GM03348 (cell line): ENCODE measurements around the gene GLRA1.
"Not testable (repeated sequence)": the region's sequence is repeated elsewhere in the genome, so short reads cannot be mapped to it uniquely, and the experiment has no call there.

Experiments used
- DNase-seq: peaks from one replicate; pipeline ENCODE4 v3.0.0; 2012; ENCODE audit warnings: low spot score

The GLRA1 gene

DNA sequence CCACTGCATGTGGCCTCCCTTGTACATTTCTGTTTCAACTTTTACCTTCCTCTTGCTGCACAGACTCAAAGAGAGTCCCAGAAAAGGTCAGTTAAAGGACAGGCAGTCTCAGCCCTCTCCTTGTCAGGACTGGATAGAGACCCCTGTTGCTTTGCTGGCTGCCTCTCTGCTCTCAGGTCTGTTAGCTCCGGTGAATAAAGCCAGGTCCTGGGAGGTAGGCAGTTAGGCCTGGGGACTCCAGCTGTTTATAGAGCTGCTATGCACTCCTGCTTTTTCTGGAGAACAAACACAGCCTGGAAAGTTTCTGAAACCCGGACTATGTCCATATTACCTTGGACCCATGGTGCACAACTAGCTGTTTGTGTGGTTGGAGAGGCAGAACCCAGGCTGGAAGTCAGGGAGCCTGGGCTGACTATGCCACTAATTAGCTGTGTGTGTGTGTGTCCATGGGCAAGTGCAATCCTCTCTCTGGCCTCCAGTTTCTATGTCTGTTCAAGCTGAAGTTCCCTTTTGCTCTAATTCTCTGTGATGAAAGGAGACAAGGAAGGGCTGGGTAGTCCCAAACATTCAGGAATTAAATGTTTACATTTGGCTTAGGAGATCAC, 42.9 kb downstream of the GLRA1 start:
- no peak for DNase-seq

DNA sequence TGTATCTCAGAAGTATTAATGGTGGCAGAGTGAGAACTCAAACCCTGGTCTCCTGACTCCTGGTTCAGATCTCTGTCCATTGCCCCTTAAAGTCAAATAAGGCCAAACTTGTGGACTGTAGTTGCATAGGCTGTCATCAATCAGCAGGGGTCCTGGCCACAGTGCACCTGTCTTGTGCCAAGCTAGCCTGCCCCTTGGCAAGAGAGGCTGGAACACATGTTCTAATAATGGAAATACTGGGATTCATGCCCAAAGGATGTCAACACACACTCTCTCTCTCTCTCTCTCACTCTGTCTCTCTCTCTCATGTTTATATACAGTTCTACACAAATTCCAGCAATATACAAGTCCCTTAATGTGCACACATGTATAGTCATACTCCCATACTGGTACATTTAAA, 44.3 kb downstream of the GLRA1 start:
- no peak for DNase-seq

DNA sequence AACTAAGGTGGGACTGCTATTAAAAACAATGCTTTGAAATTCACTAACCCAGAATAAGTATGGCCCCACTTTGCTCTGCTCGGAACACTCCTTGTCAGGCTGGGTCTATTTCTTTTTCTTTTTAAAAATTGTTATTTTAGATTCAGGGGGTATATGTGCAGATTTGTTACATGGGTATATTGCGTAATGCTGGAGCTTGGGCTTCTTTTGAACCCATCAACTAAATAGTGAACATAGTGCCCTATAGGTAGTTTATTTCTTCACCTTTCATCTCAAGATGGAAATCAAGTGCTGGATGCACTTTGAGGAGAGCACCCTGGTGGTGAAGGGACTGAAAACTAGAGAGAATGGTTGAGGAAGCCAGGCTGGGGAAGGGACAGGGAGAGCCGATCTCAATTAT, 51.0 kb downstream of the GLRA1 start:
- no peak for DNase-seq

DNA sequence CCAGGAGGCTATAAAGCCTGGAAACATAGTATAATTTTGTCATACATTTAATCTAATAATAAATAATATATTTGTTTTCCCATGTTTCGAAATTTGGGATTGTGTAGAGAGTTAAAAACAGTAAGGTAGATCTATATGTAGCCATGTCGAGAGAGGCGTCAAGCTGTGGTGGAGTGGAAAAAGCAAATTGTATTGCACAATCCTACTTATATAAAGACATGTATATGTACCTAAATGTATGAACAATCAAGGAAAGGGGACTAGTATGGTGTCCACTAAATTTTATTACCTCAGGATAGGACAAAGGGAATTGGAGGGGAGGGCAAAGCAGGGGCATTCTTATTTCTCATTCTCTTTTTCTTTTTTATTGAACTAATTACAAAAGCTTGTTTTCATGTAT, 52.0 kb downstream of the GLRA1 start:
- no peak for DNase-seq

DNA sequence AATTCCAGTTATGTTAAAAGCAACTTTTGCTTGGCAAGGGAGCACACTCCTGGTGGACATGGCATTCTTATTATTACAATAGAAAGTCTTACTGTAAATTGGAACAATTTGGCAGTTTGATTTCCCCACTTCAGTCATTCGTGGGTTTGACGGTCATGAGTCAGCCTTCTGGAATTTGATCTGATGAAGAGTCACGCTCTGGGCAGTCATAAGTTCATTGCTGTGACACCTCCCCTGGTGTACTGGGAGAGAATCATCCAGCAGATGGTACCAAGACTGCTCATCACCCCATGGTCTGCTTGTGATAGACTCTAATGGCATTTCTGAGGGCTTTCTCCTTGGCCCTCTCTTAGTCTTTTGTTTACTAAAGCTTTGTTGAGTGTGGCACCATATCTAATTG, 53.8 kb downstream of the GLRA1 start:
- DNase-seq: peak; percentile 76

DNA sequence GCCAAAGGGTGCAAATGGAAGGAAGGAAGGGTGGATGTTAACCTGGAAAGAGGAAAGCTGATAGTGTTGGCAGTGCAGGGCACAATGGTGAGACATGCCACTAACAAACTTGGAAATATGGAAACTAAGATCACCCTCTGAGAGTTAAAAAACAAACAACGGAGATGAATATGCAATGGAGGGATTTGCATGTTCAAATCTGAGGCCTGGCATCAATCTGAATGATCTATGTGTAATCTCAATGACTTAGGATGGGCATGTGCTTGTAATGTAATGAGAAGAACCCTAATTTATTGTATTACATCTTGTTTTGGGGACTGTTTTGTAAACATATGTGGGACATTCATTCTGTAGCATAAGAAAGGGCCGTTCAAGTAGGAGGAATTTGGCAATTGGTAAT, 54.4 kb downstream of the GLRA1 start:
- DNase-seq: no peak

DNA sequence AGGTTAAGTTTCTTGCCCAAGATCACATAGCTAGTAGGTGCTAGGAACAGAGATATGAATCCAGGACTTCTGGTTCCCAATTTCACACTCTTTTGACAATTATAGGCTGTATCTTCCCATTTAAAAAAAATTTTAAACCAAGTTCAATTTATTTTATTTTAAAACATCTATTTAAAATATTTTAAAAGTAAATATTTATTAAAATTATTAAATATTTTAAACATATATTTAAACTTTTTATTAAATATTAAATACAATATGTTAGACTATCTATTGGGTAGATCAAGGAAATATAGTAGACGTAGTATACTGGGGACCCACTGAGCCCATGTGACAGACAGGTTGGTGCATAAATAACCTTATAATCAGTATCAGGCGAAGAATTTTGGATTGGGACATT, 54.8 kb downstream of the GLRA1 start:
- no peak for DNase-seq

DNA sequence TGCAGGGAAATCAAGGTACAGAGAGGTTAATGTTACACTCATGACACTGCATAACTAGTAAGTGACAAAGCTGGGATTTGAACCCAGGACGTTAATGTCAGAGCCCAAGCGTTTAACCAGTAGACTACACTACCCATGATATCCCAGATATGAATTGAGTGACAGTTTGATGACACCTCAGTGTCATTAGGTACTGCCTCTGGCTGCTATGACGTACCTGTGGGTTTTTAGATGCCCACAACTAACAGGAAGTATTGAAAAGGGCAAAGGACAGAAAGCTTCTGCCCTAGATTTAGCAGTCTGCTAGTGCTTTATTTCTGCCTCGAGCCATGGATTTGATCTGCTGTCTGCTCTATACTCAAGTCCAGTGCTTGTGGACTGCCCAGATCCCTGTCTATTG, 56.2 kb downstream of the GLRA1 start:
- DNase-seq: no peak

DNA sequence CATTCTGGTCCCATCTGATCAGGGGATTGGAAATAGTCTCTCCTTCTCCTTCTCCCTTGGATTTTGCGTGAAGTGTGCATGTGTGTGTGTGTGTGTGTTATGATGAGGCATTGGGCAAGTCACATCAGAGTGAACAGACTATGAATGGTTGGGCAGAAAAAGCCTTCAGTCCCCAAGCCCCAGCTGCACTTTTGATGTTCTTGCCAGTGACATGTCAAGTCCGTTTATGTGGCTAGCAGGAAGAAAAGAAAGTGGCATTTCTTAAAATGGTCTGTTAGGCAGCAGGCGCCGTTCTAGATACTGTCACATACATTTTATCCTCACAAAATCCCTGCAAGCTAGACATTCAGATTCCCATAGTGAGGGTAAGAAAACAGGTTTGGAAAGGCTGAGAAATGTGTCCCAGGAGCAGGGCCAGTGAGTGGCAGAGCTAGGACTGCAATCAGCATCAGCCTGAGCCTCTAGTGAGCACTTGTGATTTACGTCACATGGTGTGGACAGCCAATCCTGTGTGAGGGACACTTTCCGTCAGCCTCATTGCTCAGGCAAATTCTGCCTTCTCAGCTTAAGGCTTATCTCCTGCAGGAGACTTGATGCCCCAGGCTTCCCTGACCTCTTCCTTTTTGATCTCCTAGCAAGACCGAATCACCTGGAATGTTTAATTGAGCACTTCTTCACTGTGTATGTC, 60.4 kb downstream of the GLRA1 start:
- no peak for DNase-seq

DNA sequence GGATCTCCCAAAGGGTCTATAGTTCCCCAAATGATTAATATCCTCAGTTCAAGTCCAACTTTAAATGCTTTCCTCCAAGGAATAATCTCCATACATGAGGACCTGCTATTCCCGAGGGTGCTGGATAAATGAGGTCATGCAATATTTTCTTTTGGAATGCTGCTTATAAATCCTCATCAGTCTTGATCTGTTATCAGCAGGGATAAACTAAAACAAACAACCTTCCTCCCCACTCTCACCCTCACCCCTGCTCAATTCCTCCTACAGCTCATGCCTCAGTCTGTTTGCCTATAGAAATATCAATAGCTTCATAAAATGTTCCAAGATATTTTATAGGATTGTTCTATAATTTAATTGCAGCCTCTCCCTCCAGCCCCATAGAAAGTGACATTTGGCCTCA, 61.1 kb downstream of the GLRA1 start:
- DNase-seq: no peak

DNA sequence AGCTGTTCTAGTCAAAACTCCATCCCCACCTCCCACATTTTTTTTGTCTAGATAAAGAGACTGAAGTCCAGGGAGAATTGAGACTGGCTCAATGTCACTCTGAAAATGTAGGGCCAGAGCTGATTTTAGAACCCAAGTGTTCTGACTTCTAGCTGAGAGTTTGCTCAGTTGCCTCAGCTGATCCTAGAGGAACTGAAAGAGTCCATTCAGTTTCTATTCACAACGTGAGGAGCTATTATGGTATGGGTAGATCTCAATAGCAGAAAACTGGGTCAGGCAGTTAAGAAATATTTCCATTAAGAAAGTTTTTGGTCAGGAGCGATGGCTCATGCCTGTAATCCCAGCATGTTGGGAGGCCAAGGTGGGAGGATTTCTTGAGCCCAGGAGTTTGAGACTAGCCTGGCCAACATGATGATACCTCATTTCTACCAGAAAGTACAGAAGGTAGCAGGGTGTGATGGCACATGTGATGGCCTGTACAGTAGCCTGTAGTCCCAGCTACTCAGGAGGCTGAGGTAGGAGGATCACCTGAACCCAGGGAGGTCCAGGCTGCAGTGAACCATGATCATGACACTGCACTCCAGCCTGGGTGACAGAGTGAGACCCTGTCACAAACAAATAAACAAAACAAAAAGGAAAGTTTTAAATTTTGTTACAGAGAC, 61.7 kb downstream of the GLRA1 start:
- no peak for DNase-seq

DNA sequence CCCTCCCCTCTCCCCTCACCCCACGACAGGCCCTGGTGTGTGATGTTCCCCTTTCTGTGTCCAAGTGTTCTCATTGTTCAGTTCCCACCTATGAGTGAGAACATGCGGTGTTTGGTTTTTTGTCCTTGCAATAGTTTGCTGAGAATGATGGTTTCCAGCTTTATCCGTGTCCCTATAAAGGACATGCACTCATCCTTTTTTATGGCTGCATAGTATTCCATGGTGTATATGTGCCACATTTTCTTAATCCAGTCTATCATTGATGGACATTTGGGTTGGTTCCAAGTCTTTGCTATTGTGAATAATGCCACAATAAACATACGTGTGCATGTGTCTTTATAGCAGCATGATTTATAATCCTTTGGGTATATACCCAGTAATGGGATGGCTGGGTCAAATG, 63.8 kb downstream of the GLRA1 start:
- DNase-seq: not testable (repeated sequence)

DNA sequence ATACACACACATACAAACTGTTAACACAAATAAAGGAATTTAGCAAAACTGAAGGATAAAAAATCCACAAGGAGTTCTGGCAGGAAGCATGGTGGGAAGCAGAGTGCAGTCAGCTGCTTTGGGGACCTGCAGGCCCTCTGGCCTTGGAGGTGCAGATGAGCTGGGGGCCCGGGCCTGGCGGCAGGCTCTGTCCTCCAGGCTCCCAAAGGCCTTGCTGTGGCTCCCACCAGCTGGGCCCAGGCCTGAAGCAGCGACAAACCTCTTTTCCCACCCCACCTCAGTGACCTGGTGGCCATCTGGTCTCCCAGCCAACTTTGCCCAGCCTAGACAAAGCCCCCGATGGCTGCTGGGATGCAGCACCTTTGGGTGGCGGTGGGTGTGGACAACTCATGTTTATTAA, 67.8 kb downstream of the GLRA1 start:
- DNase-seq: no peak

DNA sequence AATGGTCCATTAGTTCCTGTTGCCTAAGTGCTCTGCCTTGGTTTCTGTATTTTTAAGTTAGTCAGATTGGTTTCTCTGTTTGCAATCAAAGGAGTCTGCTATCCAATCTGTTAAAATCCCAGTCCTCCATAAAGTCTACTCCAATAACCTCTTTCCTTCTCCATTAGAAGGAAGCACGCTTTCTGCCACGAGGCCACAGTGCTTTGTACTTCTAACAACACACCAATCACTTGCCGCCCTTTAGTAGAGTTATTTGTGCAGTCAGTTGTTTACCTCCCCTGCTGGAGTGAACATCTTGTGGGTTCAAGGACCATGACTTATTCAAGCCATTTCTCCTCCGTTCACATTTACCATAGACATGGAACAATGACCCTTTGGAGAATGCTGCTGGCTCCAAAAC, 69.0 kb downstream of the GLRA1 start:
- no peak for DNase-seq

DNA sequence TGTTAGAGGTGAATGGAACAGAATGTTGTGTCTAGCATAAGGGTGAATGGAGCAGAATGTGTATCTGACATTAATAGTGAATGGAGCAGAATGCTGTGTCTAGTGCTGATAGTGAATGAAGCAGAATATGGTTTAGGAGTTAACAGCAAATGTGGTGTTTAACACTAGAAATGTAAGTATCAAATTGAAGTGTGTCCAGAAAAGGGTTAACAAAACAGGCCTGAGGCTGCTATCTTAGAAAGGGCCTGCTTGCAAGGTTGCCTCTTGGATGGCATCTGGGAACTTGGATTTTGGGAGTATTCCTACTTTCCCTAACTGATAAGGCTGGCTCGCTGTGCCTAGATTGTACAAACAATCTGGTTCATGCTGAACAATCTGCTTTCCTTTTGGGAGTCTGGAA, 76.8 kb downstream of the GLRA1 start:
- DNase-seq: no peak

DNA sequence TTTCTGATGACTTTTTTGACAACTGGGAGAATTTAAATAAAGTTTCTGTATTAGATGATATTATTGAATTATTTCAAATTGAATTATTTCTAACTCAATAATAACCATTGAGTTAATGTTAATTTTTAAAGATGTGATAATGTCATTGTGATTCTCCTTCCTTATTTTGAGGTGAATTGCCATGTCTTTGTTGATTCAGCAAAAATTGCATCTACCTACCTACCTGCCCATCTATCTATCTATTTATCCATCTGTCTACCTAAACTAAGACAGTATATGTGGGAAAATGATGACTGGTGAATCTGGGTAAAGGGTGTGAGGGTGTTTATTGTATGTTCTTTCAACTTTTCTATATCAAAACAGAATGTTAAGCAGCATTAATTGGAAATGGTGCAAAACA, 77.9 kb downstream of the GLRA1 start:
- no peak for DNase-seq

DNA sequence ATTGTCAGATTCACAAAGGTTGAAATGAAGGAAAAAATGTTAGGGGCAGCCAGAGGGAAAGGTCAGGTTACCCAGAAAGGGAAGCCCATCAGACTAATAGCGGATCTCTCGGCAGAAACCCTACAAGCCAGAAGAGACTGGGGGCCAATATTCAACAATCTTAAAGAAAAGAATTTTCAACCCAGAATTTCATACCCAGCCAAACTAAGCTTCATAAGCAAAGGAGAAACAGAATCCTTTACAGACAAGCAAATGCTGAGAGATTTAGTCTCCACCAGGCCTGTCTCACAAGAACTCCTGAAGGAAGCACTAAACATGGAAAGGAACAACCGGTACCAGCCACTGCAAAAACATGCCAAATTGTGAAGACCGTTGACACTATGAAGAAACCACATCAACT, 91.8 kb downstream of the GLRA1 start:
- not testable (repeated sequence) for DNase-seq

DNA sequence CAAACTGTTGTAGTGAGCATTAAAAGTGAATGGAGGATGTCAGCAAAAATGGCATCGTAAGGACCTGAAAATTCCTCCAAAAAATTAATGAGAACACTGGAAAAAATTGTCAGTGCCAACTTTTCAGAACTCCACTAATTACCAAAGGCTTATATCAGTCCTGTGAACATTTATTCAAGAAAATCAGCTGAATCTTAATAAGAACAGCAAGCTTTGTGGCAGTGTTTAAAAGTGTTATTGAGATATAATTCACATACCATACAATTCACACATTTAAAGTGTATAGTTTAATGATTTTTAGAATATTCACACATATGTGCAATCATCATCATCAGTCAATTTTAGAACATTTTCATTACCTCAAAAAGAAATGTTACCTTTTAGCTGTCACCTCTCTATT, 95.3 kb downstream of the GLRA1 start:
- DNase-seq: no peak

DNA sequence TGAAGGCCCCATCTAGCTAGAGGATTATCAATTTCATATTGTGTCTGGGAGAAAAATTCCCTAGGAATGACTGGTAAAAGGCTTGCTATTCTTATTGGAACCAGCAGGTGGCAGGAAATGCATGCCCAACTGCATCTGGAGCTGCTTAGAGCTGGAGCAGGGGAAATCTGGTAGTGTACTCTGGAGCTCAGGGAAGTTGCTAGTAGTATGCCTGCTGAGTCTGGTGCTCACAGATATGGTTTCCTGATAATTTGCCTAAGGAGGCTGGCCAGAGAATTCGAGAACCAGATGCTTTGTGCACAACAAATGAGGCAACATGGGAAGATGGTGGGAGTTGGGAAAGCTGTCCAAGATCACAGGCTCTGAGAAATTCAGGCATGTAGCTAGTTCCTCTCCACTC, 99.2 kb downstream of the GLRA1 start:
- peak; percentile 81 for DNase-seq

DNA sequence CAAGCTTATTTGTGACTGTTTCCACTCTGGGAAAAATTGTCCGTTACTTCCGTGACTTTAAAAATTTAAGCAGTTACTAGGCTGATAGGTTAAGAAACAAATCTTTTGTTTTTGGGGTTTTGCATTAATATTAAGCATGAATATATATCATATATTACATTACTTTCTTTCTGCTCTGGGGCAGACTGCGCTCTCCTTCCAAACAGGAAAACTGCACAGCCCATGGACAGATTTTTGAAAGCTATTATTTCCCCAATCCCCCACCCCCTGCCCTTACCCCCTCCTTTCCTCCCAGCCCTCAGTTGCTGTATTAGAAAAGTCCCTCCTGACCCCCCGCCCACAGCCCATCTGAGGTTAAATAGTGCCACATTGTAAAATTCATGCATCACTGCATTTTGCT, 102.5 kb downstream of the GLRA1 start:
- no peak for DNase-seq

DNA sequence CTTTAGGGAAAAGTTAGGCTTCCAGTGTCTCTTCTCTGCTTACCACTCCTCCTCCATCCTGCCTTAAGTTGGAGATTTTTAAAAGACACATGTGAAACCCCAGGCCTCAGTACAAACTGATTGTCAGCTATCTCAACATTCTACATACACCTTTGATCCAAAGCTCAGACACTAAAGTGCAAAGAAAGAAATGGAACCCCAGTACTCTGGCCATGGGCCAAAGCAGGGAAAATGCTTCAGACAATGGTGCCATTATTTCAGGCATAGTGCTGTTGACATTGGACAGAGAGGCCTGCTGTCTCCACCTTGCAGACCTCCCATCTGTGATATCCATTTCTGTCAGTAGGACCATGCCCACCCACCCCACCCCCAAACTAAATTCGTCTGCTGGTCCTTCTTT, 103.7 kb downstream of the GLRA1 start:
- no peak for DNase-seq

DNA sequence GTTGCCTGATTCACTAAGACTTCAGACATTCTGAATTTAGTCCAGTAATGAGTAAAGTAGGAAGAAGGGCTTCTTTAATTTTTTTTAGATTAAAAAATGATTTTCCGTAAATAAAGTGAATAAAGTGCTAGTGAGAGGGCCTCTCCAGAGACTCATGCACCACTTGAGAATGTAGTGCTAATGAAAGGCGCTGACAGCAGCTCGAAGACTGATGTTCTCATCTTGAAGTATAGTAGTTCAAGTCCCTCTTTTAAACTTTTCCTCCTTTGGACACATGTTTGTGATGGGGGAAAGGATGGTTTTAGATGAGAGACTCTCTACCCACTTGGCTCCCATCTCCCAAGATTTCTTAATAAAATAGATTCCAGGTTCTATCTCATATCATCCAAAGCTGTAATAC, 104.4 kb downstream of the GLRA1 start:
- DNase-seq: no peak

DNA sequence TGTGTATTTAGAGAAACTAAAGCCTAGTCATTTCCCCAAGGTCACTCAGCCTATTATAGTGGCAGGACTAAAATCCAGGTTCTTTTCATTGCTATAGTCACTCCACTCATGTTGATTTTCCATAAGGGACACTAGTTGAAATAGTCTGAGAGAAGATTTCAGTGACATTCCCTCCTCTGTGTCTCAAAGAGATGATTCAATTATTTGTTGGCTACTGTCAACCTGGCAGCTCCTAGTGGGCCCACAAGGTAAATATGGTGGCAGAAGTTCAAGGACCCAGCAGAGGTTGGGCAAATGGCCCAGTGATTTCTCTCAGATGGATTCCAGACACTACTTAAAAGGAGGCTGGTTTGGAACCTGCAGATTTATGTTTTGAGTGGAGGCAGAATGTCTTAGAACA, 104.8 kb downstream of the GLRA1 start:
- no peak for DNase-seq

DNA sequence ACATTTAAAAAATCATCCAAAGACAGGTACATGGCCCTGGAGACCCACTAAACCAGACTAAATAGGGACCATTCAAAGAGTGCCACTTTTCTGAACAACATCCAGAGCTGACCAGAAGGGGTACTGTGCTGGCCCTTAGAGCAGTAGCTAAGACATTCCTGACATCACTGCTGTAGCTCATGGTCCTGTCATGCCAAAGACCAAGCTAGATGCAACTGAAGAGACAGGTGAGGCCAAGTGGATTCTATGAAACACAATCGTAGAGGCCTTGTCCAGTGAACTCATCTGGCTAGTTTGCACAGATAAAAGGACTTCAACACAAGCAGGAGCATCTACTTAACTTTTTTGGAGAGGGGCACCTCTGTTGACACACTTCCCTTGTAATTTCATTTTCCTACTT, 109.6 kb downstream of the GLRA1 start:
- DNase-seq: no peak
